IgD-negative memory B cell (primary cell): ENCODE results near the gene KRT15. TPM values are rescaled to one million over a fixed set of nuclear protein-coding genes. Genes with fewer than 3 reads are reported as not detected.

Experiments
- H3K27ac Mint-ChIP-seq, 3 donors: one replicate each; pipeline ENCODE4 v1.8.0; 2020 to 2022; ENCODE audit warnings: mild to moderate bottlenecking in 3 of 3, mixed read lengths in 3 of 3, moderate library complexity in 1 of 3
- H3K27me3 Mint-ChIP-seq: one replicate; pipeline ENCODE4 v1.8.0; 2021; ENCODE audit warnings: mixed read lengths
- H3K36me3 Mint-ChIP-seq: one replicate; pipeline ENCODE4 v1.8.0; 2020; ENCODE audit warnings: mild to moderate bottlenecking, mixed read lengths
- H3K4me1 Mint-ChIP-seq, 3 donors: one replicate each; pipeline ENCODE4 v1.8.0; 2020 to 2022; ENCODE audit warnings: mixed read lengths in 3 of 3, mild to moderate bottlenecking in 1 of 3
- H3K4me3 Mint-ChIP-seq, 4 donors: one replicate each; pipeline ENCODE4 v1.8.0; 2020 to 2022; ENCODE audit warnings: mild to moderate bottlenecking in 4 of 4, mixed read lengths in 4 of 4, moderate library complexity in 3 of 4
- H3K9me3 Mint-ChIP-seq, 3 donors: one replicate each; pipeline ENCODE4 v1.8.0; 2020 to 2021; ENCODE audit warnings: mixed read lengths in 3 of 3, mild to moderate bottlenecking in 1 of 3
- polyA plus RNA-seq: library from polyadenylated mRNA; unstranded; fragments of 300-500 nt; fragmentation: Illumina TruSeq; gene quantifications from one replicate; pipeline ENCODE4 v1.2.3, GENCODE V29; 2021

The KRT15 gene
- polyA plus RNA-seq, 1 donor from 2014 or later: not detected

- Mint-ChIP-seq H3K4me3 (no peak overlapping the region), H3K27me3 (peaks cover 16% of the 10 kb centered on the region), H3K36me3 (no peaks in the 10 kb centered on the region)
Measured at GRCh38 chr17:41523787-41524186, 5.1 kb upstream of the KRT15 start.

GRCh38 chr17:41523225-41523593, 4.5 kb upstream of the KRT15 start:
- Mint-ChIP-seq H3K9me3 (no peaks in the 10 kb centered on the region), H3K4me3 (no peak overlapping the region), H3K27ac (no peak overlapping the region), H3K36me3 (no peaks in the 10 kb centered on the region), H3K4me1 (no peaks in the 10 kb centered on the region), H3K27me3 (peaks cover 11% of the 10 kb centered on the region)

More at GRCh38 chr17:41523787-41524186, 5.1 kb upstream of the KRT15 start:
- H3K4me1 Mint-ChIP-seq: peaks cover 0 to 2% (median 0%) of the 10 kb centered on the region in 3 donors
- no peaks in the 10 kb centered on the region for H3K9me3 Mint-ChIP-seq
- no peak overlapping the region for H3K27ac Mint-ChIP-seq

- no peaks in the 10 kb centered on the region for H3K36me3 Mint-ChIP-seq
- no peaks in the 10 kb centered on the region for H3K4me1 Mint-ChIP-seq
- H3K4me3 Mint-ChIP-seq: no peak overlapping the region
- no peaks in the 10 kb centered on the region for H3K9me3 Mint-ChIP-seq
- peaks cover 10% of the 10 kb centered on the region for H3K27me3 Mint-ChIP-seq
- H3K27ac Mint-ChIP-seq: no peak overlapping the region
Measured at GRCh38 chr17:41522301-41523224, 3.9 kb upstream of the KRT15 start.

GRCh38 chr17:41521574-41522261, 3.0 kb upstream of the KRT15 start:
- H3K36me3 Mint-ChIP-seq: no peaks in the 10 kb centered on the region
- no peak overlapping the region for H3K27ac Mint-ChIP-seq
- H3K27me3 Mint-ChIP-seq: peaks cover 1% of the 10 kb centered on the region
- no peaks in the 10 kb centered on the region for H3K9me3 Mint-ChIP-seq
- H3K4me3 Mint-ChIP-seq: no peak overlapping the region
- no peaks in the 10 kb centered on the region for H3K4me1 Mint-ChIP-seq

- Mint-ChIP-seq H3K4me1 (no peaks in the 10 kb centered on the region), H3K36me3 (no peaks in the 10 kb centered on the region), H3K27ac (no peak overlapping the region), H3K27me3 (no peaks in the 10 kb centered on the region), H3K9me3 (no peaks in the 10 kb centered on the region), H3K4me3 (no peak overlapping the region)
Measured at GRCh38 chr17:41520821-41521521, 2.3 kb upstream of the KRT15 start.

GRCh38 chr17:41519501-41520224, 973 bp upstream of the KRT15 start:
- Mint-ChIP-seq H3K9me3 (no peaks in the 10 kb centered on the region), H3K4me1 (no peaks in the 10 kb centered on the region), H3K27ac (no peak overlapping the region), H3K27me3 (no peaks in the 10 kb centered on the region), H3K36me3 (no peaks in the 10 kb centered on the region), H3K4me3 (no peak overlapping the region)

GRCh38 chr17:41518031-41518430, 659 bp downstream of the KRT15 start:
- H3K36me3 Mint-ChIP-seq: no peaks in the 10 kb centered on the region
- no peaks in the 10 kb centered on the region for H3K4me1 Mint-ChIP-seq
- H3K27me3 Mint-ChIP-seq: peaks cover 3% of the 10 kb centered on the region
- H3K9me3 Mint-ChIP-seq: no peaks in the 10 kb centered on the region
- H3K27ac Mint-ChIP-seq: peak overlapping the region in 1 of 3 donors; percentile 47
- H3K4me3 Mint-ChIP-seq: no peak overlapping the region

- H3K4me3 Mint-ChIP-seq: no peak overlapping the region
- no peak overlapping the region for H3K27ac Mint-ChIP-seq
- peaks cover 3% of the 10 kb centered on the region for H3K27me3 Mint-ChIP-seq
- H3K36me3 Mint-ChIP-seq: no peaks in the 10 kb centered on the region
- no peaks in the 10 kb centered on the region for H3K4me1 Mint-ChIP-seq
- no peaks in the 10 kb centered on the region for H3K9me3 Mint-ChIP-seq
Measured at GRCh38 chr17:41516830-41517283, 1.8 kb downstream of the KRT15 start.

GRCh38 chr17:41516147-41516829, 2.4 kb downstream of the KRT15 start:
- Mint-ChIP-seq H3K4me3 (no peak overlapping the region), H3K36me3 (no peaks in the 10 kb centered on the region), H3K27ac (no peak overlapping the region), H3K27me3 (peaks cover 3% of the 10 kb centered on the region), H3K4me1 (no peaks in the 10 kb centered on the region), H3K9me3 (no peaks in the 10 kb centered on the region)

GRCh38 chr17:41513168-41513547, 5.5 kb downstream of the KRT15 start:
- Mint-ChIP-seq H3K4me3 (no peak overlapping the region), H3K9me3 (no peaks in the 10 kb centered on the region), H3K36me3 (no peaks in the 10 kb centered on the region), H3K27me3 (peaks cover 5% of the 10 kb centered on the region), H3K4me1 (no peaks in the 10 kb centered on the region), H3K27ac (no peak overlapping the region)

- Mint-ChIP-seq H3K36me3 (no peaks in the 10 kb centered on the region), H3K9me3 (no peaks in the 10 kb centered on the region), H3K27ac (no peak overlapping the region), H3K27me3 (peaks cover 5% of the 10 kb centered on the region), H3K4me3 (no peak overlapping the region), H3K4me1 (no peaks in the 10 kb centered on the region)
Measured at GRCh38 chr17:41512546-41513167, 6.0 kb downstream of the KRT15 start.

GRCh38 chr17:41511716-41512115, 7.0 kb downstream of the KRT15 start:
- Mint-ChIP-seq H3K27ac (no peak overlapping the region), H3K27me3 (peaks cover 5% of the 10 kb centered on the region), H3K36me3 (no peaks in the 10 kb centered on the region), H3K9me3 (no peaks in the 10 kb centered on the region), H3K4me3 (no peak overlapping the region), H3K4me1 (no peaks in the 10 kb centered on the region)

- Mint-ChIP-seq H3K4me1 (no peaks in the 10 kb centered on the region), H3K4me3 (no peak overlapping the region), H3K36me3 (no peaks in the 10 kb centered on the region), H3K27me3 (peaks cover 5% of the 10 kb centered on the region), H3K27ac (no peak overlapping the region), H3K9me3 (no peaks in the 10 kb centered on the region)
Measured at GRCh38 chr17:41511116-41511515, 7.6 kb downstream of the KRT15 start.
